Activated naive CD4-positive, alpha-beta T cell treated with anti-CD3 and anti-CD28 coated beads, Interleukin-2, amount 10 ng/mL, durations not matched to agents 7 days and 5 days (primary cell): ENCODE data around the gene DNAJA3.

ENCODE experiments used
- CTCF ChIA-PET: fragments of 350-600 bp; sonication (Branson Sonifier 250); formaldehyde crosslinking; loops from one replicate; lab custom pipeline; 2021; ENCODE audit warnings: antibody characterized with exemption; lab: Charles Lee
- DNase-seq: peaks from one replicate; pipeline ENCODE4 v3.0.0-alpha.2; 2020
- H3K27ac Mint-ChIP-seq: one replicate; pipeline ENCODE4 v1.8.0; 2021; ENCODE audit warnings: mild to moderate bottlenecking, moderate library complexity, mixed read lengths
- H3K27me3 Mint-ChIP-seq: one replicate; pipeline ENCODE4 v1.8.0; 2021; ENCODE audit warnings: mild to moderate bottlenecking, mixed read lengths
- H3K36me3 Mint-ChIP-seq: one replicate; pipeline ENCODE4 v1.8.0; 2021; ENCODE audit warnings: mixed read lengths
- H3K4me1 Mint-ChIP-seq: one replicate; pipeline ENCODE4 v1.8.0; 2021; ENCODE audit warnings: mixed read lengths
- H3K4me3 Mint-ChIP-seq: one replicate; pipeline ENCODE4 v1.8.0; 2021; ENCODE audit warnings: mild to moderate bottlenecking, moderate library complexity, mixed read lengths
- H3K9me3 Mint-ChIP-seq: one replicate; pipeline ENCODE4 v1.8.0; 2021; ENCODE audit warnings: mixed read lengths

DNAJA3 gene

GRCh38 chr16:4455081-4455480 is 29.4 kb downstream of the DNAJA3 start:
- CTCF ChIA-PET = no interaction called here
- DNase-seq = no peak
- Mint-ChIP-seq H3K4me3 (no peak overlapping the region), H3K27ac (no peak overlapping the region), H3K9me3 (no peaks in the 10 kb centered on the region), H3K27me3 (no peaks in the 10 kb centered on the region), H3K4me1 (peaks cover 12% of the 10 kb centered on the region), H3K36me3 (peaks cover 32% of the 10 kb centered on the region)

- Mint-ChIP-seq H3K4me3 (no peak overlapping the region), H3K4me1 (peaks cover 15% of the 10 kb centered on the region), H3K27ac (no peak overlapping the region), H3K36me3 (peaks cover 28% of the 10 kb centered on the region), H3K27me3 (no peaks in the 10 kb centered on the region), H3K9me3 (no peaks in the 10 kb centered on the region)
- DNase-seq = no peak
- CTCF ChIA-PET = no interaction called here
These were observed 30.3 kb downstream of the DNAJA3 start for GRCh38 chr16:4455951-4456350.

- CTCF ChIA-PET = no interaction called here
- no peaks in the 10 kb centered on the region for H3K9me3 Mint-ChIP-seq
- peaks cover 23% of the 10 kb centered on the region for H3K4me1 Mint-ChIP-seq
- no peaks in the 10 kb centered on the region for H3K27me3 Mint-ChIP-seq
- H3K4me3 Mint-ChIP-seq = no peak overlapping the region
- H3K27ac Mint-ChIP-seq = no peak overlapping the region
- no peak for DNase-seq
- H3K36me3 Mint-ChIP-seq = peaks cover 36% of the 10 kb centered on the region
These were observed 35.2 kb downstream of the DNAJA3 start for GRCh38 chr16:4460936-4461249.

- Mint-ChIP-seq H3K36me3 (peaks cover 42% of the 10 kb centered on the region), H3K27ac (no peak overlapping the region), H3K9me3 (no peaks in the 10 kb centered on the region), H3K4me3 (no peak overlapping the region), H3K4me1 (peaks cover 28% of the 10 kb centered on the region), H3K27me3 (no peaks in the 10 kb centered on the region)
- DNase-seq = no peak
- CTCF ChIA-PET = interaction anchor here (1.2 kb wide), 1 partner anchor 11 kb away, joined by 4 read pairs; no protein-coding TSS in a partner anchor
These were observed 35.8 kb downstream of the DNAJA3 start for GRCh38 chr16:4461250-4462085.

GRCh38 chr16:4463522-4464163 is 38.0 kb downstream of the DNAJA3 start:
- no peak overlapping the region for H3K4me3 Mint-ChIP-seq
- no peaks in the 10 kb centered on the region for H3K9me3 Mint-ChIP-seq
- CTCF ChIA-PET = interaction anchor here (1.0 kb wide), 1 partner anchor 11 kb away, joined by 3 read pairs; the partner anchor contains the start of gene NMRAL1
- peaks cover 31% of the 10 kb centered on the region for H3K4me1 Mint-ChIP-seq
- no peak for DNase-seq
- peaks cover 45% of the 10 kb centered on the region for H3K36me3 Mint-ChIP-seq
- no peak overlapping the region for H3K27ac Mint-ChIP-seq
- no peaks in the 10 kb centered on the region for H3K27me3 Mint-ChIP-seq

- Mint-ChIP-seq H3K36me3 (peaks cover 37% of the 10 kb centered on the region), H3K27ac (peak overlapping the region; percentile 75), H3K4me1 (peaks cover 15% of the 10 kb centered on the region), H3K27me3 (no peaks in the 10 kb centered on the region), H3K4me3 (no peak overlapping the region), H3K9me3 (no peaks in the 10 kb centered on the region)
- peak; percentile 45 for DNase-seq
- CTCF ChIA-PET = interaction anchor here (0.8 to 1.4 kb wide), 3 partner anchors 10 to 42 kb away, joined by 3 read pairs; partner anchors contain the start of gene HMOX2
These were observed 40.5 kb downstream of the DNAJA3 start for GRCh38 chr16:4465977-4466779.

GRCh38 chr16:4467916-4468315 is 42.2 kb downstream of the DNAJA3 start:
- H3K4me1 Mint-ChIP-seq = peaks cover 23% of the 10 kb centered on the region
- CTCF ChIA-PET = no interaction called here

GRCh38 chr16:4468972-4469371 is 43.3 kb downstream of the DNAJA3 start:
- H3K4me3 Mint-ChIP-seq = no peak overlapping the region
- no peak for DNase-seq
- no peak overlapping the region for H3K27ac Mint-ChIP-seq
- CTCF ChIA-PET = no interaction called here
- no peaks in the 10 kb centered on the region for H3K27me3 Mint-ChIP-seq
- peaks cover 33% of the 10 kb centered on the region for H3K36me3 Mint-ChIP-seq
- H3K4me1 Mint-ChIP-seq = peaks cover 31% of the 10 kb centered on the region
- H3K9me3 Mint-ChIP-seq = no peaks in the 10 kb centered on the region

More at GRCh38 chr16:4467916-4468315, 42.2 kb downstream of the DNAJA3 start:
- Mint-ChIP-seq H3K9me3 (no peaks in the 10 kb centered on the region), H3K27me3 (no peaks in the 10 kb centered on the region), H3K27ac (no peak overlapping the region), H3K36me3 (peaks cover 38% of the 10 kb centered on the region), H3K4me3 (no peak overlapping the region)
- no peak for DNase-seq

GRCh38 chr16:4471869-4472268 is 46.2 kb downstream of the DNAJA3 start:
- peaks cover 30% of the 10 kb centered on the region for H3K4me1 Mint-ChIP-seq
- H3K9me3 Mint-ChIP-seq = no peaks in the 10 kb centered on the region
- no peak overlapping the region for H3K27ac Mint-ChIP-seq
- CTCF ChIA-PET = interaction anchor here (0.7 to 1.5 kb wide), 5 partner anchors 9 to 165 kb away, joined by 3 to 4 read pairs (median 3); no protein-coding TSS in a partner anchor
- no peak overlapping the region for H3K4me3 Mint-ChIP-seq
- H3K27me3 Mint-ChIP-seq = no peaks in the 10 kb centered on the region
- peaks cover 21% of the 10 kb centered on the region for H3K36me3 Mint-ChIP-seq
- DNase-seq = no peak

- Mint-ChIP-seq H3K9me3 (no peaks in the 10 kb centered on the region), H3K36me3 (peaks cover 17% of the 10 kb centered on the region), H3K27me3 (no peaks in the 10 kb centered on the region), H3K4me1 (peaks cover 38% of the 10 kb centered on the region), H3K27ac (peak overlapping the region; percentile 37), H3K4me3 (peak overlapping the region; percentile 82)
- CTCF ChIA-PET = interaction anchor here (1.2 to 1.3 kb wide), 2 partner anchors 10 to 57 kb away, joined by 3 to 4 read pairs; no protein-coding TSS in a partner anchor
- DNase-seq = no peak
These were observed 47.2 kb downstream of the DNAJA3 start for GRCh38 chr16:4472880-4473279.

GRCh38 chr16:4474192-4474961 is 48.7 kb downstream of the DNAJA3 start, which contains the start of gene NMRAL1:
TSS of gene NMRAL1 (minus strand) at chr16:4474625. CDS start at chr16:4474132, 493 bp downstream.
- no peaks in the 10 kb centered on the region for H3K9me3 Mint-ChIP-seq
- H3K27me3 Mint-ChIP-seq = no peaks in the 10 kb centered on the region
- DNase-seq = peak; percentile 96
- H3K27ac Mint-ChIP-seq = peak within 1 kb of the TSS; percentile 91
- CTCF ChIA-PET = interaction anchor here (1.0 kb wide), 1 partner anchor 11 kb away, joined by 3 read pairs; no protein-coding TSS in a partner anchor
- peaks cover 48% of the 10 kb centered on the region for H3K4me1 Mint-ChIP-seq
- peak within 1 kb of the TSS; percentile 82 for H3K4me3 Mint-ChIP-seq
- peaks cover 19% of the 10 kb centered on the region for H3K36me3 Mint-ChIP-seq

GRCh38 chr16:4475880-4476788 is 50.5 kb downstream of the DNAJA3 start, which contains the start of gene HMOX2:
TSS of gene HMOX2 (plus strand) at chr16:4476398. CDS start at chr16:4505525, 29,127 bp downstream.
- DNase-seq = peak; percentile 94
- Mint-ChIP-seq H3K4me3 (peak within 1 kb of the TSS; percentile 92), H3K4me1 (peaks cover 49% of the 10 kb centered on the region), H3K27me3 (no peaks in the 10 kb centered on the region), H3K36me3 (peaks cover 18% of the 10 kb centered on the region), H3K27ac (peak within 1 kb of the TSS; percentile 91), H3K9me3 (no peaks in the 10 kb centered on the region)
- CTCF ChIA-PET = interaction anchor here (0.7 to 4.7 kb wide), 12 partner anchors 9 to 148 kb away, joined by 3 to 67 read pairs (median 4); partner anchors contain the start of genes CORO7 and MGRN1
